GM18505 (cell line): ENCODE data around the gene PRIMPOL.
"Not testable (repeated sequence)": the region's sequence is repeated elsewhere in the genome, so short reads cannot be mapped to it uniquely, and the experiment has no call there.

Source experiments
- ATAC-seq: cut with Tn5 transposase; IDR thresholded peaks from one replicate; pipeline ENCODE4 v1.9.1; 2021; ENCODE audit not compliant: unreplicated experiment
- POLR2A ChIP-seq: IDR thresholded peaks from 4 replicates; pipeline ENCODE4 v1.6.1; 2011; ENCODE audit warnings: borderline replicate concordance; ENCODE audit not compliant: insufficient read depth, insufficient read length; ENCODE audit errors: extremely low read depth

Gene PRIMPOL

DNA sequence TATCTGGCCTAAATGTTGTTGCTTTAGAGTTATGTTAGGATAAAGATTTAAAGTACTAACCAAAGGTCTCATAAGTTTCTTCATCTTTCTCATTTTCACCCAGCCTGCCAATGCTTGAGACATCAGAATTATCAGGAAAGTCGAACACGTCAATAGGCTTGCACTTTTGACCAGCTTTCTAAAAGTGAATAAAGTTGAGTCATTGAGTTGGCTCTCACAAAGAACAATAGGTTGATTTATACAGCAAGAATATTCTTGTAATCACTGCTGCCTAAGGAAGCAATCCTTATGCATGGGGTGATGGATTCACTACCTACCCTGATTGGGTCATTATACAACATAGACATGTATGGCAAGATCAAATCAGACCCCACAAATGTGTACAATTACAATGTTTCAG lies 79.3 kb downstream of the PRIMPOL start:
- ATAC-seq, result no peak
- TF ChIP-seq POLR2A, result no peak

DNA sequence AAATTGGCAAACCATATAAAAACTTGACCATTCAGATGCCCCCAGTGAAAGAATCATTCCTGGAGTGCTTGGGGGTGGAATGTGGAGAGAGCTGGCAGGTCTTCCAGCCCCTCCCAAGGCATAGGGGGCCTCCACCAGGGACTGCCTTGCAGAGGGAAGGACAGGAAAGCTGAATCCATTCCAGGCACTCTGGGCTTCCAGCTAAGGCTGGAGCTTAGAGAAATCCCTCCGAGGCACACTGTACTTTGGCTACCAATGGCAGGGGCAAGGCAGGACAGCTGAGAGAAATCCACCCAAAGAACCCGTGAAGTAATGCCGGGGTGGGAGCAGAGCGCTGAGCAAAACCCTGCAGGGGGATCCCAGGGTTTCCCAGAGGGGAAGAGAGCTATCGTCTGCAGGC lies 80.4 kb downstream of the PRIMPOL start:
- ATAC-seq, result no peak
- TF ChIP-seq POLR2A, result no peak

DNA sequence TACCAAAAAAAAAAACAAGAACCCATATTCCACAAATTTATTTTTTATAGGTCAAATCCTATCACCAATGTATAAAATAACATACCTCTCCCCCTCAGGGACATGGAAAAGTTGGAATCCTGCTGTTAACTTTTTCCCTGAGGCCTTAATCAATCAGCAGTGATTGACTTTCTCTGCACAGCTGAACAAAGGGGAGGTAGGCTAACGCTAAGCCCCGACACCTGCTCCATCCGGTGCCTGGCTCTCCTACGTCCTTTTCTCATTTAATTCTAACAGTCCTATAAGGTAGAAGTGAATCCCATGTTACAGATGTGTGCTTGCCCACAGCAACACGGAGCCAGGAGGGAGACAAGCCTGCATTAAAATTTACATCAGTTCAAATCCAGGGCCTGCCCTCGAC lies 81.5 kb downstream of the PRIMPOL start:
- no peak for TF ChIP-seq POLR2A
- no peak for ATAC-seq

DNA sequence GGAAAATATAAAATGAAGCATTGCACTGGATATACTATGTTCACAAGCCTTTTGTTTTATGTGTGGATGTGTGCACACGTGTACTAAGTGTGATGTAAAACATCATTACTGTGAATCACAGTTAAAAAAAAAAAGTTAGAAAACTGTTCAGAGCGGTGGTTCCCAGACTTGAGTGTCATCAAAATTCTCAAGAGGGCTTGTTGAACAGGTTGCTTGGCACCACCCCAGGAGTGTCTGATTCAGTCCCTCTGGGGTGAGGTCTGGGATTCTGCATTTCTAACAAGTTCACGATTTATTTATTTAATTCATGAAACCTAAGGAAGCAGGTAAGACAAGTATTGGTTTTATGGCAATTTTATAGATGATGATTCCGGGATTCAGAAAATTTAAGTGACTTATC lies 82.6 kb downstream of the PRIMPOL start:
- no peak for ATAC-seq
- TF ChIP-seq POLR2A, result no peak

DNA sequence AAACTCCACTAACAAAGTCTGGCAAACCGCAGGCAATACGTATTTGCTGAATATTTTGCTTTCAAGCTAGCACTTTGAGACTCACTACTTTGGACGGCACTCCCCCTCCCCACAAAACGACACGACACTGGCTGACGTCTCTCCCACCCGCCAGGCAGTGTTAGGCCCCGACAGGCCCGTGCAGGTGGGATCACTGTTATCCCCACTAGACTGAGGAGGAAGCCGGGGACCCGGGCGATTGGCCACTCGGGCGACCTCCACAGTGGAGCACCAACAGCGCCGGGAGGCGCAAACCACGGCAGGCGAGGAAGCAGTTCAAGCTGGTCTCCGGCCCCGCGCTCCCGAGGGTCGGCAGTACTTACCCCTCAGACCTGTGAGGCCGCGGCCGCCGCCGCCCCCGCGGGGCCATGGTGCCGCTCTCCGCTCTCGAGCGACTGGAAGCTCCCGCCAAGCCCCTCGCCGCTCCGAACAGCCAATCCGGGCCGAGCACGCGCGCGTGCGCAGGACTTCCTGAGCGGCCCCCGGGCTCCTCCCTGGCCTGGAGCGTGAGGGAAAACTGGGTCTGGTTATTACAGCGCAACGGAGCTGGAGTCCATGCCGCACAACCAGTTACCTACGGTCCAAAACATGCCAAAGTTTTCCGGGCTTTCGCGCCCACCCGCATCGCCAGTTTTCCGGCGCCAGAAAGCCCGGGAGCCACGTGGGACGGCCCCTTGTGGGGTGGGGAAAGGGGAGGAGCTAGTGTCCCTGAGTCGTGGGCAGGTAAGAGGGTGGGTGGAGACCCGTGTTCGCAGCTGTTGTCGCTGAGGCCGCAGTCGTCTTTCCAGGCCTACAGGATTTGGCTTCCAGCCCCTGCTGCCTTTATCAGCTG lies 84.4 kb downstream of the PRIMPOL start, which contains the start of gene CENPU:
TSS of gene CENPU (minus strand) at position 443 of the 871 bp plus-strand sequence. CDS start at position 409, 34 bp downstream.
- TF ChIP-seq POLR2A, result peak; percentile 81
- peak; percentile 94 for ATAC-seq

DNA sequence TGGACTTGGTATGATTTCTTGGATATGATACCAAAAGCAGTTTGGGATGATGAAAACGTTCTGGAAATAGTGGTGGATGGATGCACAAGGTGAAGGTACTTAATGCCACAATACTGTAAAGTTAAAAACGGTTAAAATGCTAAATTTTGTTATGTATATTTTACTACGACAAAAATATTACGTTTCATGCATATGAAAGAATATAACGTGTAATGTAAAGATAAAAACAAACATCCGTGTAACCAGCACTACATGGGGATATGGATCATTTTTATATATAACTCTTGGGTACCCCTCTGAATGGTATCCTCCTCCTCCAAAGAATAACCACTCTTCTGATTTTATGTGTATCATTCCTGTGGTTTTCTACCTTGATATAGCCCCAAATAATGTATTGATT lies 85.2 kb downstream of the PRIMPOL start:
- no peak for TF ChIP-seq POLR2A
- ATAC-seq, result no peak

DNA sequence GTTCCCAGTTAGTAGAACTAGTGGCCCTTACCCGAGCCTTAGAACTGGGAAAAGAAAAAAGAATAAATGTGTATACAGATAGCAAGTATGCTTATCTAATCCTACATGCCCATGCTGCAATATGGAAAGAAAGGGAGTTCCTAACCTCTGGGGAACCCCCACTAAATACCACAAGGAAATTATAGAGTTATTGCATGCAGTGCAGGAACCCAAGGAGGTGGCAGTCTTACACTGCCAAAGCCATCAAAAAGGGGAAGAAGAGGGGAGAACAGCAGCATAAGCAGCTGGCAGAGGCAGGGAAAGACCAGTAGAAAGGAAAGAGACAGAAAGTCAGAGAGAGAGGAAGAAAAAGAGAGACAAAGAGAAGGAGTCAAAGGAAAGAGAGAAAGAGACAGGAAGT lies 90.0 kb downstream of the PRIMPOL start:
- not testable (repeated sequence) for ATAC-seq

DNA sequence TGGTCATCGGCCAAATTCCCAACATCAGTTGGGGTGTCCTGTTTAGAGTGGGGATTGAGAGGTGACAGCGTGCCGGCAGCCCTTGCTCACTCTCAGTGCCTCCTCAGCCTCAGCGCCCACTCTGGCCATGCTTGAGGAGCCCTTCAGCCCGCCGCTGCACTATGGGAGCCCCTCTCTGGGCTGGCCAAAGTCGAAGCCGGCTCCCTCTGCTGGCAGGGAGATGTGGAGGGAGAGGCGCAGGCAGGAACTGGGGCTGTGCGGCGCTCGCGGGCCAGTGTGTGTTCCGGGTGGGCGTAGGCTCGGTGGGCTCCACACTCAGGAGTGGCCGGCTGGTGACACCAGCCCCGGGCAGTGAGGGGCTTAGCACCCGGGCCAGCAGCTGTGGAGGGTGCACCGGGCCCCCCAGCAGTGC lies 91.4 kb downstream of the PRIMPOL start:
- ATAC-seq, result no peak
- TF ChIP-seq POLR2A, result no peak

DNA sequence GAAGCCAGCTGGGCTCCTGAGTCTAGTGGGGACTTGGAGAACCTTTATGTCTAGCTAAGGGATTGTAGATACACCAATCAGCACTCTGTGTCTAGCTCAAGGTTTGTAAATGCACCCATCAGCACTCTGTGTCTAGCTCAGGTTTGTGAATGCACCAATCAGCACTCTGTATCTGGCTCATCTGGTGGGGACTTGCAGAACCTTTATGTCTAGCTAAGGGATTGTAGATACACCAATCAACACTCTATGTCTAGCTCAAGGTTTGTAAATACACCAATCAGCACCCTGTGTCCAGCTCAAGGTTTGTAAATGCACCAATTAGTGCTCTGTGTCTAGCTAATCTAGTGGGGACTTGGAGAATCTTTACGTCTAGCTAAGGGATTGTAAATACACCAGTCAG lies 92.1 kb downstream of the PRIMPOL start:
- not testable (repeated sequence) for ATAC-seq

DNA sequence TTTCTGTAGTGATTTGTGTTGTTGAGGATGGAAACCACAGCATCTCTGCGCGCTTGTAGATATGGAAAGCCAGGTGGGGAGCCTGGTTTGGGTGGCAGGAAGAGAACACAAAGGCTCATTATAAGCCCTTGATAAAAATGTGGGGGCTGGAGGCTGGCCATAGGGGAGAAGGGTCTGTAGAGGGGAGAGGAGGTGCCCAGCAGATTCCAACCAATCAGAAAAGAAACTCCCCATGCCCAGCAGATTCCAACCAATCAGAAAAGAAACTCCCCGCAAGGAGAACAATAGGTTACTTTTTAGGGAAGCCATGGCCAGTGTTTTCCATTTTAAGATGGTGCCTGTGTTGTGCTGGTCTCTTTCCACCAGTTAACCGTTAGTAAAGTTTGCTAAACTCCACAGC lies 94.1 kb downstream of the PRIMPOL start:
- ATAC-seq, result no peak
- no peak for TF ChIP-seq POLR2A

DNA sequence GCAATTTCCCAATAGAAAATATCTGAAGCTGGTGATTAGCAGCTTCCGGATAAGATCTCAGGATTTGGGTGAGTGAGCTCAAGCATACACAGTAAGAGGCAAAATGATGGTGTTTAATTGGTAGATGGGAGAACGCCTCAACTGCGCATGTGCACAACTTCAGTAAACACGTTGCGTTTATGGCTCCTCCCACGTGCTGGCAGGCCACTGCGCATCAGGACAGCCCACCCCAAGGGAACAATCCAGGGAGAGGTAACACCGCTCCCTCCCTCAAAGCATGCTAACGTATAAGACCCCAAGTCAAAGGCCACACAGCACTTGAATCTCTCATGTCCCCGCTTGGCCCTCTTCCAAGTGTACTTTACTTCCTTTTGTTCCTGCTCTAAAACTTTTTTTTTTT lies 94.7 kb downstream of the PRIMPOL start:
- no peak for TF ChIP-seq POLR2A
- no peak for ATAC-seq
